Heart right ventricle (tissue), 16 donors: ENCODE measurements around the gene CD6. TPM values are rescaled to one million over a fixed set of nuclear protein-coding genes. Genes with fewer than 3 reads are reported as not detected.

ENCODE experiments used
- ATAC-seq, 8 donors: fragments of 200-7000 bp; cut with Tn5 transposase; one replicate each; pipeline ENCODE4 v1.9.1; 2020; ENCODE audit warnings: mild to moderate bottlenecking in 8 of 8, moderate library complexity in 8 of 8, moderate number of reproducible peaks in 1 of 8
- DNase-seq, 2 donors: peaks; one replicate each; pipeline ENCODE4 v3.0.0-alpha.2; 2020
- H3K27ac ChIP-seq, 10 donors: fragments of 200-600 bp; sonication (generic) in 2 of 10; one replicate each; pipeline versions ENCODE4 v1.5.0 to v1.8.0; 2020 to 2022; ENCODE audit warnings: mild to moderate bottlenecking in 3 of 10
- H3K27me3 ChIP-seq, 7 donors: fragments of 200-600 bp; one replicate each; pipeline ENCODE4 v1.8.0; 2021 to 2022; ENCODE audit warnings: mild to moderate bottlenecking in 2 of 7
- H3K36me3 ChIP-seq, 9 donors: fragments of 200-600 bp; sonication (generic) in 1 of 9; one replicate each; pipeline versions ENCODE4 v1.5.0 to v1.8.0; 2020 to 2022; ENCODE audit warnings: mild to moderate bottlenecking in 2 of 9
- H3K4me1 ChIP-seq, 9 donors: fragments of 200-600 bp; sonication (generic) in 1 of 9; one replicate each; pipeline versions ENCODE4 v1.5.0 to v1.8.0; 2020 to 2022; ENCODE audit warnings: mild to moderate bottlenecking in 4 of 9
- H3K4me3 ChIP-seq, 10 donors: fragments of 200-600 bp; sonication (generic) in 2 of 10; one replicate each; pipeline versions ENCODE4 v1.5.0 to v1.8.0; 2020 to 2022; ENCODE audit warnings: mild to moderate bottlenecking in 7 of 10, moderate library complexity in 2 of 10
- H3K9me3 ChIP-seq, 11 donors: fragments of 200-600 bp in 10 of 11; sonication (generic) in 2 of 11; one replicate each; pipeline versions ENCODE4 v1.5.0 to v1.8.0; 2013 to 2022; ENCODE audit warnings: mild to moderate bottlenecking in 2 of 11, control low read depth in 1 of 11, moderate library complexity in 1 of 11
- WGBS, 2 donors: extraction: QIAGEN DNeasy Blood & Tissue Kit; methylation state at CpG; one replicate each; pipeline ENCODE4 v1.1.7; 2013; ENCODE audit warnings: inconsistent platforms in 1 of 2; 5-methylcytosine and 5-hydroxymethylcytosine counted together
- intact Hi-C, 10 donors: fragments of 100-400 bp; cut with DNase I; formaldehyde crosslinking; loops; one replicate each; pipeline versions ENCODE4 v1.11.1 to v1.14.2; 2022
- polyA plus RNA-seq, 2 donors: library from polyadenylated mRNA; stranded (reverse); fragments of 200-250 nt; gene quantifications; one replicate each; pipeline ENCODE4 v1.2.3, GENCODE V29; 2013
- total RNA-seq, 10 donors: library from RNA; stranded (reverse); fragmentation: NEBNext Ultra II Directional in 3 of 10; extraction: Animal tissue kit (Norgen Biotek cat#: 25700) in 3 of 10; gene quantifications; one replicate each; pipeline versions ENCODE4 v1.2.1 to v1.2.4, GENCODE V29; 2021 to 2023
- TF ChIP-seq, protein P1 (sequence below), 9 donors: fragments of 200-600 bp; sonication (generic) in 2 of 9; IDR thresholded peaks; one replicate each; pipeline versions ENCODE4 v1.5.0 to v1.8.0; 2021 to 2022; ENCODE audit warnings: antibody characterized with exemption in 9 of 9, mild to moderate bottlenecking in 5 of 9, moderate library complexity in 1 of 9
- donor health status: Arrhythmogenic right ventricular cardiomyopathy.
- donor health status: ischemic (EF 13 %, LVEDD 7.1; RV severe dilation, severe dysfunction).
- donor health status: healthy with polysubstance abuse.
- donor health status: DM: no; HTN: yes; CAD: no.
- donor health status: DM: no; HTN: no; CAD: no.
- donor health status: ischemic (EF 25% LVEDD 6.9; RV normal size, moderate dysfunction).
- donor health status: ischemic (EF 25% LVEDD 5.7; RV mildly dilated, moderate dysfunction).
- donor health status: healthy.
- donor health status: DM: yes; HTN: yes; CAD: no.
- donor health status: Ischemic cardiomyopathy.
- donor health status: ischemic (EF 35%, LVEDD 5.7; RV mildly dilated, moderate dysfunction).
- donor health status: nonischemic (EF 11% LVEDD 7.7; RV severe dilation, severe dysfunction).
- donor health status: DM: yes; HTN: yes; CAD: no.
- donor health status: PGD.
- donor health status: ischemic (EF 29% LVEDD 5.4; RV normal size, mild dysfunction).
- donor health status: nonischemic (EF 23%, LVEDD 6.1; RV moderate dilation, normal function).

CD6 gene
- total and polyA plus RNA-seq, 12 donors: 0.07 to 4.5 (median 0.34) TPM; not detected in 1

DNA sequence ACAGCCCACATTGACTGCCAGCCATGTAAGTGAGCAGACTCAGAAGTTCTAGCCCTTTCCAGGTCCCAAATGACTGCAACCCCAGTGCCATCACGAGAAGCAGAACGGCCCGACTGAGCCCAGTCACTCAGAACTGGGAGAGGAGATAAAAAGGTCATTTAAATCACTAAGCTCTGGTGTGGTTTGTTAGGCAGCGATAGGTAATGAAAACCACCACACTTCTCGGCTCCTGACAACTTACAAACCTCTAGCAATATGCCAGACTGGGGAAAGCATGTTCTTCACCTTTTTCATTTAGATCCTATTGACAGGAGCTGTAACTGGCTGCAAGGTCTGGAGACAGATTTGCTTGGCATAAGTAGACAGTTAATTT lies 26.2 kb upstream of the CD6 start:
- DNase-seq (no peak), ATAC-seq (no peak)
- H3K36me3 ChIP-seq: peaks cover 0 to 65% (median 7%) of the 10 kb centered on the region in 9 donors
- H3K27ac ChIP-seq: no peak overlapping the region
- H3K9me3 ChIP-seq: no peaks in the 10 kb centered on the region
- no peak overlapping the region for H3K4me3 ChIP-seq
- peaks cover 0 to 60% (median 32%) of the 10 kb centered on the region in 9 donors for H3K4me1 ChIP-seq
- 83 to 84% methylated on average over 5 of the region's 5 CpGs for WGBS, 2 donors
- TF ChIP-seq, protein P1, sequence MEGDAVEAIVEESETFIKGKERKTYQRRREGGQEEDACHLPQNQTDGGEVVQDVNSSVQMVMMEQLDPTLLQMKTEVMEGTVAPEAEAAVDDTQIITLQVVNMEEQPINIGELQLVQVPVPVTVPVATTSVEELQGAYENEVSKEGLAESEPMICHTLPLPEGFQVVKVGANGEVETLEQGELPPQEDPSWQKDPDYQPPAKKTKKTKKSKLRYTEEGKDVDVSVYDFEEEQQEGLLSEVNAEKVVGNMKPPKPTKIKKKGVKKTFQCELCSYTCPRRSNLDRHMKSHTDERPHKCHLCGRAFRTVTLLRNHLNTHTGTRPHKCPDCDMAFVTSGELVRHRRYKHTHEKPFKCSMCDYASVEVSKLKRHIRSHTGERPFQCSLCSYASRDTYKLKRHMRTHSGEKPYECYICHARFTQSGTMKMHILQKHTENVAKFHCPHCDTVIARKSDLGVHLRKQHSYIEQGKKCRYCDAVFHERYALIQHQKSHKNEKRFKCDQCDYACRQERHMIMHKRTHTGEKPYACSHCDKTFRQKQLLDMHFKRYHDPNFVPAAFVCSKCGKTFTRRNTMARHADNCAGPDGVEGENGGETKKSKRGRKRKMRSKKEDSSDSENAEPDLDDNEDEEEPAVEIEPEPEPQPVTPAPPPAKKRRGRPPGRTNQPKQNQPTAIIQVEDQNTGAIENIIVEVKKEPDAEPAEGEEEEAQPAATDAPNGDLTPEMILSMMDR (IDR thresholded peaks at IDR 0.05): no peak
- intact Hi-C loops: no loop called here
- peaks cover 0 to 4% (median 0%) of the 10 kb centered on the region in 7 donors for H3K27me3 ChIP-seq

DNA sequence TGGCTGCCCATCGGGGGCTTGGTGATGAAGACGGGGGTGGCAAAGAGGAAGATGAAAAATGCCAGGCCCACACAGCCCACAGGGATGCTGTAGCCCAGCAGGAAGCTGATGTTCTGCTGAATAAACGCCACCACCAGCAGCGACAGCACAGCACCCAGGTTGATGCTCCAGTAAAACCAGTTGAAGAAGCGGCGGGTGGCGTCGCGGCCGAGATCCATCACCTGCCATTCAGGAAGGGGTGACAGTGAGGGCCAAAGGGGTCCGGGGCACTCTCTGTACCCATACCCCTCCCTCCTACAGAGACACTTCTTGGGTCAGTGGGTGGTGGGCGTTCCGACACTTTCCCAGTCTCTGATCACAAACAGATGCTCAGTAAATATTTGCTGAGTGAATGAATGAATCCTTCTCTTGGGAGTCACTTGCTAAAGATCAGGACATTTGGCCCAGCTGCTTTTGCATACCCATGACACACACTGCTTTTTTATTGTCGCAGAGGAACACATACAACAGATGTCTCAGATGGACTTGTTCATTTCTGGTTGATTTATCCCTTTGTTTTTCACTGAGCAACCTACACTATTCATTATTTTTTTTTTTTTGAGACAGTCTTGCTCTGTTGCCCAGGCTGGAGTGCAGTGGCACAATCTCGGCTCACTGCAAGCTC lies 24.7 kb upstream of the CD6 start:
- peaks cover 0 to 50% (median 0%) of the 10 kb centered on the region in 9 donors for H3K36me3 ChIP-seq
- TF ChIP-seq, protein P1 (IDR thresholded peaks at IDR 0.05): no peak
- intact Hi-C loops: no loop called here
- H3K27ac ChIP-seq: no peak overlapping the region
- H3K9me3 ChIP-seq: no peaks in the 10 kb centered on the region
- peaks cover 0 to 10% (median 5%) of the 10 kb centered on the region in 7 donors for H3K27me3 ChIP-seq
- ATAC-seq (no peak), DNase-seq (no peak)
- H3K4me1 ChIP-seq: peaks cover 0 to 61% (median 31%) of the 10 kb centered on the region in 9 donors
- 83 to 91% methylated on average over 15 of the region's 15 CpGs for WGBS, 2 donors
- H3K4me3 ChIP-seq: no peak overlapping the region

DNA sequence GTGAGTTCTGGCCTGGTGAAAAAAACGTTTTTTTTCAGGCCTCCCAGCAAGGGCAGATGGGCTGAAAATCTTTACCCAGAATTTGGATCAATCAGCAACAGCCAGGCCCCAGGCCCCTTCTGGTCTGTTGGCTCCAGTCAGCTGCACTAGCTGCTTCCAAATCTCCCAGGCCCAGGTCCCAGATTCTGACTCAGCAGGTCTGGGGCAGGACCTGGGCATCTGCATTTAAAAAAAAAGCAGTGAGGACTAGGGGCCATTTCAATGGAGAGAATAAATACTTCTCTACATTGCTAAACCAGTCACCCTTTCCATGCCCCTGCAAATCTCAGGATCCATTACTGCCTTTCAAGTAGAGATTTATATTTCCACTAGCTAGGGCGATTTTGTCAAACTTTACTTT lies 23.8 kb upstream of the CD6 start:
- intact Hi-C loops: no loop called here
- Histone ChIP-seq H3K4me1 (peaks cover 0 to 64% (median 26%) of the 10 kb centered on the region in 9 donors), H3K36me3 (peaks cover 0 to 41% (median 0%) of the 10 kb centered on the region in 9 donors), H3K27ac (no peak overlapping the region), H3K27me3 (peaks cover 0 to 10% (median 5%) of the 10 kb centered on the region in 7 donors), H3K9me3 (no peaks in the 10 kb centered on the region), H3K4me3 (no peak overlapping the region)
- WGBS, 2 donors: 50 to 53% methylated on average over 2 of the region's 2 CpGs
- TF ChIP-seq, protein P1 (IDR thresholded peaks at IDR 0.05): no peak
- no peak for ATAC-seq
- DNase-seq: no peak

DNA sequence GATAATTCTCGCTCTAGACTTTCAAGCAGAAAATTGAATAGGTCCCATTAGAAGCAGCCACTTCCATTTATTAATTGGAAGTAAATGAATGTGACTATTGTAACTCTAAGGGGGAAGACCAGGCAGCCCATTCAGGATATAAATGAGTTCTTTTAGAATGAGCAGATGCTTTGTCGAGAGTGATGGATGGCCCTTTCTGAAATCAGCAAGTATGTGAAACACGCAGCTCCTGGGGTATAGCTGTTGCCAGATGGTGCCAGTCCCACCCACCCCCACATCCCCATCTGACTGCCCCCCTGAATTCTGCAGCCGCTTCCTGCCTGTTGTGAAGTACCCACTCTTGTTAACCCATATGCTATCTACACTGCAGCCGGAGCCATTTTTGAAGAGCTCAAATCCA lies 23.2 kb upstream of the CD6 start:
- H3K4me3 ChIP-seq: no peak overlapping the region
- H3K27ac ChIP-seq: no peak overlapping the region
- H3K27me3 ChIP-seq: peaks cover 0 to 10% (median 5%) of the 10 kb centered on the region in 7 donors
- WGBS, 2 donors: 84 to 86% methylated on average over 5 of the region's 5 CpGs
- ATAC-seq (no peak), DNase-seq (no peak)
- TF ChIP-seq, protein P1 (IDR thresholded peaks at IDR 0.05): no peak
- intact Hi-C loops: no loop called here
- no peaks in the 10 kb centered on the region for H3K9me3 ChIP-seq
- H3K4me1 ChIP-seq: peaks cover 0 to 68% (median 29%) of the 10 kb centered on the region in 9 donors
- peaks cover 0 to 37% (median 0%) of the 10 kb centered on the region in 9 donors for H3K36me3 ChIP-seq
